Activated naive CD8-positive, alpha-beta T cell treated with anti-CD3 and anti-CD28 coated beads, Interleukin-2, amount 10 ng/mL, durations not matched to agents 7 days and 5 days (primary cell): ENCODE results near the gene MAPK10. TPM values are rescaled to one million over a fixed set of nuclear protein-coding genes. Genes with fewer than 3 reads are reported as not detected.

Experiments used
- ATAC-seq: fragments of 150-1000 bp; cut with Tn5 transposase; one replicate; pipeline ENCODE4 v1.10.0; 2021; ENCODE audit warnings: low read depth, moderate library complexity
- POLR2A ChIA-PET: fragments of 350-600 bp; sonication (Branson Sonifier 250); formaldehyde crosslinking; loops from one replicate; lab custom pipeline; 2021; ENCODE audit warnings: antibody characterized with exemption; lab: Charles Lee
- DNase-seq: peaks from one replicate; pipeline ENCODE4 v3.0.0; 2021
- H3K27ac Mint-ChIP-seq: one replicate; pipeline ENCODE4 v1.8.0; 2022; ENCODE audit warnings: mild to moderate bottlenecking, mixed read lengths
- H3K27me3 Mint-ChIP-seq: one replicate; pipeline ENCODE4 v1.8.0; 2022; ENCODE audit warnings: mild to moderate bottlenecking, moderate library complexity, mixed read lengths
- H3K36me3 Mint-ChIP-seq: one replicate; pipeline ENCODE4 v1.8.0; 2021; ENCODE audit warnings: mild to moderate bottlenecking, mixed read lengths
- H3K4me1 Mint-ChIP-seq: one replicate; pipeline ENCODE4 v1.8.0; 2021; ENCODE audit warnings: mixed read lengths
- H3K4me3 Mint-ChIP-seq: one replicate; pipeline ENCODE4 v1.8.0; 2022; ENCODE audit warnings: mild to moderate bottlenecking, moderate library complexity, mixed read lengths
- H3K9me3 Mint-ChIP-seq: one replicate; pipeline ENCODE4 v1.8.0; 2021; ENCODE audit warnings: mixed read lengths
- total RNA-seq, 2 experiments: library from RNA; stranded (reverse); gene quantifications; one replicate each; pipeline ENCODE4 v1.2.3, GENCODE V29; 2021

The MAPK10 gene
- not detected for total RNA-seq

DNA sequence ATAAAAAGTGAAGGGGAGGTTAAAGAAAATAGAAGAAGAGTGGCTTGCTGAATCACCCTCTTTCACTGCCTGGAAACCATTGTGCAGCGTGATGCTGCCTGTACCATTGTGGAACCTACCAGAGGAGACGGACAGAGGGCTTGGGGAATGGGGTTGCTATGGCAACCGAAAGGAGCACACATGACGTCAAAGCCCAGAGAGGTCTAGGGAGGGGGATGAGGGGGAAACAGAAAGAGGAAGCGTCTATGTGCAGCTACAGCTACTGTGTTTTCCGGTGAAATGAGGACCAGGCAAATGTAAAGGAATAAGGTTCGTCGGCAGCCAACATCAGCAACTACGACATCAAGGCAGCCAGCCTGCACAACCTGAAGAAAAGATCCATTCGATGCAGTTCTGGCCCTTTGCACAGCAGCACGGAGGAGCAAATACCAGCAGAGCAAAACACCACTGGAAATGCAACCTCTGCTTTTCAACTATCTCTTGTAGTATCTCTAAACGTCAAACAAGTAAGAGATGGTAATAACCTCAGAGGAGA, at the start of gene MAPK10:
MAPK10 (minus strand) TSS at position 110 of the 535 bp plus-strand sequence.
- Mint-ChIP-seq H3K4me1 (peaks cover 11% of the 10 kb centered on the region), H3K4me3 (peak within 1 kb of the TSS; percentile 86), H3K9me3 (no peaks in the 10 kb centered on the region), H3K27me3 (peaks cover 8% of the 10 kb centered on the region), H3K36me3 (no peaks in the 10 kb centered on the region), H3K27ac (peak within 1 kb of the TSS; percentile 89)
- ATAC-seq: peak; percentile 93
- POLR2A ChIA-PET: no interaction called here
- DNase-seq: peak; percentile 41

DNA sequence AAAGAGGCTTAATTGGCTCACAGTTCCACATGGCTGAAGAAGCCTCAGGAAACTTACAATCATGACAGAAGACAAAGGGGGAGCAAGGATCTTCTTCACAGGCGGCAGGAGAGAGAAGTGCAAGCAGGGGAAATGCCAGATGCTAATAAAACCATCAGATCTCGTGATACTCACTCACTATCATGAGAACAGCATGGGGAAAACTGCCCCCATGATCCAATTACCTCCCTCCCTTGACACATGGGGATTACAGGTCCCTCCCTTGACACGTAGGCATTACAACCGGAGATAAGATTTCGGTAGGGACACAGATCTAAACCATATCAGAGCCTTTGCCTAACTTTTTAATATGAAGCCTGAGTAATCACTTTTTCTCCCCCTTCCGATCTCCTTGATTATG, 43.7 kb upstream of the MAPK10 start:
- H3K9me3 Mint-ChIP-seq: peaks cover 2% of the 10 kb centered on the region
- no peaks in the 10 kb centered on the region for H3K27me3 Mint-ChIP-seq
- ATAC-seq (no peak), DNase-seq (no peak)
- H3K27ac Mint-ChIP-seq: no peak overlapping the region
- no peaks in the 10 kb centered on the region for H3K36me3 Mint-ChIP-seq
- POLR2A ChIA-PET: no interaction called here
- H3K4me3 Mint-ChIP-seq: no peak overlapping the region
- no peaks in the 10 kb centered on the region for H3K4me1 Mint-ChIP-seq

DNA sequence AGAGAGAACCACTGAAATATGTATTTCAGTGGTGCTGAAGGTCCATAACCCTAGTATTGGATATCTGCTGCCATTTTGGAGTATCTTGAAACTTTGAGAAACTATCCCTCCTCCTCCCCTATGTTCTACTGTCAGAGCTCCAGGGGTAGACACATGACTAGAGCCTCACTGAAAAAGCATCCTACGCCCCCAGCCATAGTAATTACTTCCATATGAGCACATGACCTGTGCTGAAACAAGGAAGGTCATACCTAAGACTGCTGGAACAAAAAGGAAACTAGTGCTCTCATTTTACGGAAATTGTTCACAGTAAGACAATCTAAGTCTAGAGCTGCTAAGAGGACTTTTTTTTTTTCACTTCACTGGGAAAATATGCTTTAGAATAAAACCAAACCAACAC, 42.0 kb upstream of the MAPK10 start:
- Mint-ChIP-seq H3K27me3 (no peaks in the 10 kb centered on the region), H3K27ac (no peak overlapping the region), H3K4me1 (no peaks in the 10 kb centered on the region), H3K9me3 (no peaks in the 10 kb centered on the region), H3K4me3 (no peak overlapping the region), H3K36me3 (no peaks in the 10 kb centered on the region)
- POLR2A ChIA-PET: no interaction called here
- no peak for DNase-seq
- no peak for ATAC-seq

DNA sequence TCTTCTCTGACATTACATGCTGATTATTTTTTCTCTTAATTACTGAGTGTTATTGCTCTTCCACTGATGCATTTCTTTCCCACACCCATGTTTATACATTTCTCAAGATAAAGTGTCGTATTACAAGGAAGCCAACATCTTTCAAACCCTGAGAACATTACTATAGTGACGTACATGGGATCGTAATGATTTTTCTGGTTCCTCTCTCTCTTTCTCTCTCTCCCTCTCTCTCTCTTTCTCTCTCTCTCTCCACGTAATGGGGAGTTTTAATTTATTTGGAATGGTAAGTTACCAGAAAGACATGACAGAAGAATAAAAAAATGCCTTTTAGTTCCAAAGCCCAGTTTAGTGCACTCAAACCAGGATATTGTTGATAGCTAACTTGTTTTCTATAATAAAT, 40.4 kb upstream of the MAPK10 start:
- Mint-ChIP-seq H3K27ac (no peak overlapping the region), H3K27me3 (no peaks in the 10 kb centered on the region)

DNA sequence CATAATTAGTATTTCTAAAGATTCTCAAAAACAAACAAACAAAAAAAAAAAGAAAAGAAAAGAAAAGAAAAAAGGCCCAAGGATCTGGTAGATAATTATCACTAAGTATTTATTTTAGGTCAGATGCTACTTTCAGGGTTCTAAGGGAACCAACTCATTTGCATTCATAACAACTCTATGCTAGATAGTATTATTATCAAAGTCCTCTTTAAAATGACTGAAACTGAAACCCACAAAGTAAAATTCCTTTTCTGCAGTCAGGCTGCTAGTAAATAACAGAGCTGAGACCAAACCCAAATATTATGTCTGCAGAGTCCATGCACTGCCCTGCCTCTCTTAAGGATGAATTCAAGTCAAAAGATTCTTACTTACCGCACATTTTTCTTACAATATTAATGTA, 38.3 kb upstream of the MAPK10 start:
- H3K4me1 Mint-ChIP-seq: no peaks in the 10 kb centered on the region
- no peak for ATAC-seq
- H3K27me3 Mint-ChIP-seq: no peaks in the 10 kb centered on the region
- POLR2A ChIA-PET: no interaction called here
- no peaks in the 10 kb centered on the region for H3K36me3 Mint-ChIP-seq
- no peak for DNase-seq
- no peak overlapping the region for H3K4me3 Mint-ChIP-seq
- no peaks in the 10 kb centered on the region for H3K9me3 Mint-ChIP-seq
- H3K27ac Mint-ChIP-seq: no peak overlapping the region

More for the DNA sequence above, 40.4 kb upstream of the MAPK10 start:
- Mint-ChIP-seq H3K36me3 (no peaks in the 10 kb centered on the region), H3K4me3 (no peak overlapping the region), H3K9me3 (no peaks in the 10 kb centered on the region), H3K4me1 (no peaks in the 10 kb centered on the region)
- ATAC-seq: no peak
- DNase-seq: no peak
- POLR2A ChIA-PET: no interaction called here

DNA sequence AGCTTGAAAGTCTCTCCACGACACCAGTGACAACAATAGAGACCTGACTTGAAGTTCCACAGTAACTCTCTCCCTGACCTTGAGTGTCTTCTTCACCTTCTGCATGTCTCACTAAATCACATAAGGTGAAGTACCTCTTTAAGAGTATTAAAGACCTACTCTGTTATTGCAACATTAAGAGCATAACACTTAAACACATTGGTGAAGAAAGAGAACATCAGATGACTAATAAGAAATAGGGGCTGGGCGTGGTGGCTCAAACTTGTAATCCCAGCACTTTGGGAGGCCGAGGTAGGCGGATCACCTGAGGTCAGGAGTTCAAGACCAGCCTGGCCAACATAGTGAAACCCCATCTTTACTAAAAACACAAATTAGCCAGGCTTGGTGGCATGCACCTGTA, 33.9 kb upstream of the MAPK10 start:
- no peak for DNase-seq
- POLR2A ChIA-PET: no interaction called here
- no peaks in the 10 kb centered on the region for H3K36me3 Mint-ChIP-seq
- no peaks in the 10 kb centered on the region for H3K9me3 Mint-ChIP-seq
- peaks cover 2% of the 10 kb centered on the region for H3K27me3 Mint-ChIP-seq
- no peak overlapping the region for H3K4me3 Mint-ChIP-seq
- no peak for ATAC-seq
- no peaks in the 10 kb centered on the region for H3K4me1 Mint-ChIP-seq
- H3K27ac Mint-ChIP-seq: no peak overlapping the region

DNA sequence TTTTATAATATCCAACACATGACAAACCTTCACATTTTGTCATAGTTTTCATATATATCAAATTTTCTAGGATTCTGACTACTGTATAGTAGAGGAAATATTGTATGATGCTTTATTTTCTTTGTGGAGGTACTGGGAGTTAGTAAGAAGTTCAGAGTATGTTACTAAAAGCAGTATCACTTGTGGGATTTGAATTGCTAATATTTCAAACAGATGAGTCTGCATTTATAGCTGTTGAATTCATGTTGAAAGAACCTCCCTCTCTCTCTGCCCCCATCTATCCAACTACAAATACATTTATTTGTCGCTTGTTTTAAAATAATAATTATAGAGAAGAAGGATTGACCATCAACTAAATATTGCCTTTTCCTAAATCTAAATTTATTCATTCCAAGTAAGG, 29.8 kb upstream of the MAPK10 start:
- ATAC-seq: no peak
- H3K4me1 Mint-ChIP-seq: no peaks in the 10 kb centered on the region
- no peak overlapping the region for H3K27ac Mint-ChIP-seq
- no peak for DNase-seq
- H3K9me3 Mint-ChIP-seq: no peaks in the 10 kb centered on the region
- POLR2A ChIA-PET: no interaction called here
- no peak overlapping the region for H3K4me3 Mint-ChIP-seq
- H3K27me3 Mint-ChIP-seq: peaks cover 2% of the 10 kb centered on the region
- no peaks in the 10 kb centered on the region for H3K36me3 Mint-ChIP-seq

DNA sequence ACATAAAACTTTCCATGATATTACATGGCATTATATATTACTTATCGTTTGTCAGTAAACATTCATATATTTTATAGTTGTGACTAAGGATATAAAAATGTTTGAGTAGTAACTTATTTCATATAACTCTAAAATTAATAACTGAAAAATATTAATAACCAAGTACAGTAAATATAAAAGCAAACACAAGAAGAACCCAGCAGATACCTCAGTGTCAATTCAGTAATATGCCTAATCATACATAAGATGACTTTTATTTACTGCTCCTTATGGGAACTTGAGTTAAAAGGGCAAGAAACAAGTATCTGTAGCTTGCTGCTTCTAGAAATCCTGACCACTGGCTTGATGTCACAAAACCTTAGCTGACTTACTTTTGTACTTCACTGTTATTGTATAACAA, 28.4 kb upstream of the MAPK10 start:
- POLR2A ChIA-PET: no interaction called here
- H3K9me3 Mint-ChIP-seq: no peaks in the 10 kb centered on the region

DNA sequence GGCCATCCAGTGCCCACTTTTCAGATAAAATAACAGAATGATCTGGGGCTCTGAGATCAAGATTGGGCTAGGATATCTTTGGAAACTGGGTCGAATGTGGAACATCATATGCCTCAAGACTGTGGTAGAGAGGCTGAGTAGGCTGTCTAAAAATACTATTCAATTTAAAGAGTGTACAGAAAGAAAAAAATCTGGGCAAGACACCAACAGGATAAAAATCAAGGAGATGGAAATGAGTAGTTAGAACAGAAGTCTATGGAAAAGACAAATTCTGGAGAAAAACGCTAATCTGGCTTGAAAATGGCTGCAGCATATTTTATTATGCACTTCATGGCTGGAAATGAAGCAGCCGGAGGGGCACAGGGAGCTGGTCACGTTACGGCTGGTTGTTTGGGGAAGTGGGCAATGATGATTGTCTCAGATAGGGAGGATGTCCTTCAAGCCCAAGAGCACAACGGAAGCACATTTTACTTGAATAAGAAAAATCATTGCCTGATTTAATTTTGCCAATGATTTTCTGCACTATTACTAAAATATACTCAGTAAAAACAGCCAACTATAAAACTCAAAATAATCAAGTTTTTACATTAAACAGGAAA, 27.1 kb upstream of the MAPK10 start:
- ATAC-seq (no peak), DNase-seq (no peak)
- Mint-ChIP-seq H3K27me3 (peaks cover 2% of the 10 kb centered on the region), H3K27ac (no peak overlapping the region), H3K9me3 (no peaks in the 10 kb centered on the region), H3K4me3 (no peak overlapping the region), H3K4me1 (no peaks in the 10 kb centered on the region), H3K36me3 (no peaks in the 10 kb centered on the region)
- POLR2A ChIA-PET: no interaction called here

More for the DNA sequence above, 28.4 kb upstream of the MAPK10 start:
- Mint-ChIP-seq H3K27me3 (peaks cover 2% of the 10 kb centered on the region), H3K27ac (no peak overlapping the region), H3K4me1 (no peaks in the 10 kb centered on the region), H3K36me3 (no peaks in the 10 kb centered on the region), H3K4me3 (no peak overlapping the region)
- no peak for ATAC-seq
- DNase-seq: no peak

DNA sequence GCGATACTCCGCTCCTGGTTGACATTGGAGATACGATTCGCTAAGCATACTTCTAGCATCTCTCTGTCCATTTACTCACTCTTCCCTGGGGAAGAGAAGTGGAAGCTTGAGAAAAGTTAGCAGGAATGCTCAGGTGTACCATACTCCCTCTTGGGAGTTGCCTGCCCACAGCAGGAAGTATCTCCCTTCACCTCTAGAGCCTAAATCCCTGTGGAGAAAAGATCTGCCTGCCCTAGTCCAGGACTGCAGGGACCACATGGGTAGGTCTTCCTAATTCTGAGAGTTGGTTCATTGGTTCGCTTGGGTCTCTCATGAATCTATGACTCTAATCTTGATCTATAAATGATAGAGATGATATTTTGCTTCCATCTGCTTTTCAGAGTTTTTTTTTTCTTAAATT, 26.3 kb upstream of the MAPK10 start:
- DNase-seq (no peak), ATAC-seq (no peak)
- Mint-ChIP-seq H3K9me3 (no peaks in the 10 kb centered on the region), H3K27me3 (peaks cover 2% of the 10 kb centered on the region), H3K27ac (no peak overlapping the region), H3K36me3 (no peaks in the 10 kb centered on the region), H3K4me3 (no peak overlapping the region), H3K4me1 (no peaks in the 10 kb centered on the region)
- POLR2A ChIA-PET: no interaction called here

DNA sequence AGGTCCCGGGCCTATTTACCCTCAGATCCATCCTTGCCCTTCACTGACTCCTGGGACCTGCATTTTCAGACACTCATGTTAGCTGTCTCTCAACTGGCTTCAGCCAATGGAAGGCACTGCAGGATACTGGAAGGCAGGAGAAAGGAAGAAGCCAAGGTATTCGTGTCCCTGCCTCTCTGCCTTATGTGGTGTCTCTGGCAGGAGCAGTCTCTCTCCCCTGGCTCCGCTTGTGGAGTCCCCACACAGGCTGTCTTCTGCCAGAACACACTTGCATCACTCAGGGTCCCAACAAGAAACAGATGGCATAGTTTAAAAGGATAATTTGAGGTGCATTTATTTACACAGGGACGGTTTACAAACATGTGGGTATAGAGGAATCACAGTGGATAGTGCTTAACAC, 21.6 kb upstream of the MAPK10 start:
- Mint-ChIP-seq H3K4me1 (no peaks in the 10 kb centered on the region), H3K27me3 (no peaks in the 10 kb centered on the region), H3K9me3 (no peaks in the 10 kb centered on the region), H3K36me3 (no peaks in the 10 kb centered on the region), H3K4me3 (no peak overlapping the region), H3K27ac (no peak overlapping the region)
- no peak for ATAC-seq
- no peak for DNase-seq
- POLR2A ChIA-PET: no interaction called here

DNA sequence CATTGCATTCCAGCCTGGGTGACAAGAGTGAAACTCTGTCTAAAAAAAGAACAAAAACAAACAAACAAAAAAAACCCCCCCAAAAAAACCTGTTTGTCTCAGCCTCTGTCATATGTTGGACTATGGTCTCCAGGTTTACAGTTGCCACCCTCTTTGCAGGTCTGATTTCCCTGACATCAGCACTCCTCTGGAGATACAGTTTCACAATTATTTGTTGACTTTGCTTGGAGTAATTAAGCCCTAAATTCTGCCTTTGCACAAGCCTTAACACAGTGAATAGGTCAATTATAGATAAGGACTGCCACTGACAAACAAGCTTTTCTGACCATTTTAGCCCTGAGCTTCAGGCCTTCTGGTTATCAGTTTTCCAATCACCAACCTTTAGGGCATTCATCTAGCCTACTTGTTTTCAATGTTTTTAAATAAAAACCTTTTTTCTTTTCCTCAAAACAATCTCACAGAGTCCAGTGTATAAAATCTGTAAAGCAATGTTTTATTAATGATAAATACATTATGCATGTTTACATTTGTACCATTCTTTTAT, 20.4 kb upstream of the MAPK10 start:
- POLR2A ChIA-PET: no interaction called here
- Mint-ChIP-seq H3K36me3 (no peaks in the 10 kb centered on the region), H3K27ac (no peak overlapping the region), H3K4me1 (no peaks in the 10 kb centered on the region), H3K4me3 (no peak overlapping the region), H3K27me3 (no peaks in the 10 kb centered on the region), H3K9me3 (no peaks in the 10 kb centered on the region)
- ATAC-seq (no peak), DNase-seq (no peak)

DNA sequence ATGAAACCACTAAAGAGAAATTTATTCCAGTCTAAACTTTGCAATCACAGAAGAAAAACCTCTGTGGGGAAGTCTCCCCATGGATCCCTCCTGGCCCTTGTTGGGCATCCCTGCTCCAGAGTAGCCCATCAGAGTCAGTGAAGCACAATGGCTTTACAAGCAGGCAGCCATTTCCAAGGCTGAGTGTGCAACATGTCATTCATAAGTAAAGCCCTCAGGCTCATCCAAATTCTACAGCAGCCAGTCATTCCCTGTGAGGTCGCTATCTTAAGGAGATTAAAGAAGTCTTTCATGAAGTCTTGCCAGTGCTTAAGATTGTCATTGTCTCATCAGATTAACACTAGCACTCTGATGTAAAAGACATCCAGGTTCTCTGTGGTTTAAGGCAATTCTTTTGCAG, 17.0 kb upstream of the MAPK10 start:
- Mint-ChIP-seq H3K9me3 (peaks cover 2% of the 10 kb centered on the region), H3K27ac (no peak overlapping the region), H3K4me3 (no peak overlapping the region), H3K4me1 (no peaks in the 10 kb centered on the region), H3K27me3 (no peaks in the 10 kb centered on the region), H3K36me3 (no peaks in the 10 kb centered on the region)
- POLR2A ChIA-PET: no interaction called here
- ATAC-seq: no peak
- DNase-seq: no peak

DNA sequence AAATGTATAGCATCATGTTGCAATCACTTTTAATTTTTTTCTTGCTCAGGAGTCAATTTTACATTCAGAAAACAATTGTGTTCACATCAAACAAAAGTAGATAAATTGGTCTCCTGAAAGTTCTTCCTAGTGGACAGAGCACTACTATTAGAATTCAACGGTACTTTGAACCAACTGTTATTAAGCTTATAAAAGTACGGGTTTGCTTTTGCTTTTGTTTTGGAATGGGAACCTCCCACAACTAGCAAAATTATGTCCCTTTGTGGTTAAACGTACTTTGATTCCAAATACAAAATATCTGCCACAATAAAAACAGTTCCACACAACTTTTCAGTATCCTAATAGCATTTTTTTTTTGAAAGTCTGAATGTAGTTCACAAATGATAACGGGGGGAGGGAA, 8.6 kb upstream of the MAPK10 start:
- POLR2A ChIA-PET: no interaction called here
- ATAC-seq (no peak), DNase-seq (no peak)
- Mint-ChIP-seq H3K4me3 (no peak overlapping the region), H3K27me3 (no peaks in the 10 kb centered on the region), H3K4me1 (no peaks in the 10 kb centered on the region), H3K36me3 (no peaks in the 10 kb centered on the region), H3K9me3 (peaks cover 7% of the 10 kb centered on the region), H3K27ac (no peak overlapping the region)
